H1 (cell line): ENCODE data around the gene DDAH2. TPM values are rescaled to one million over a fixed set of nuclear protein-coding genes. Genes with fewer than 3 reads are reported as not detected.

Experiments
- CTCF ChIA-PET: fragments of 300-600 bp; sonication (Branson Sonifier 250); formaldehyde crosslinking; loops from one replicate; lab custom pipeline; 2021; ENCODE audit not compliant: partially characterized antibody; lab: Charles Lee
- POLR2A ChIA-PET: fragments of 300-600 bp; sonication (Branson Sonifier 250); formaldehyde crosslinking; loops from one replicate; lab custom pipeline; 2021; ENCODE audit warnings: inconsistent platforms; ENCODE audit not compliant: partially characterized antibody; lab: Charles Lee
- DNase-seq, 2 experiments: peaks; one replicate each; pipeline versions ENCODE4 v3.0.0 to v3.0.0-alpha.2; 2010 to 2022; ENCODE audit warnings: low spot score in 2 of 2, low read depth in 1 of 2, mixed read lengths in 1 of 2
- FAIRE-seq: peaks from 2 replicates; lab custom pipeline; 2011; peaks lifted over from hg19 to GRCh38; lab: Jason Lieb, UNC
- H2AFZ ChIP-seq: 2 replicates; pipeline ENCODE4 v1.8.1; 2012; ENCODE audit warnings: low read length, inconsistent platforms
- H2AK5ac ChIP-seq: 2 replicates; pipeline ENCODE4 v1.6.1; 2013; ENCODE audit warnings: low read depth, low read length
- H2BK120ac ChIP-seq: replicated peaks from 2 replicates; pipeline ENCODE3; 2013; ENCODE audit warnings: low read depth, low read length, inconsistent platforms
- H2BK12ac ChIP-seq: 2 replicates; pipeline ENCODE4 v1.6.1; 2013; ENCODE audit warnings: low read depth, low read length
- H2BK15ac ChIP-seq: 2 replicates; pipeline ENCODE4 v1.6.1; 2013; ENCODE audit warnings: low read length
- H2BK20ac ChIP-seq: 2 replicates; pipeline ENCODE4 v1.6.1; 2013; ENCODE audit warnings: low read length
- H2BK5ac ChIP-seq: 2 replicates; pipeline ENCODE4 v1.6.1; 2013; ENCODE audit warnings: low read depth, low read length
- H3K14ac ChIP-seq: 2 replicates; pipeline ENCODE4 v1.6.1; 2013; ENCODE audit warnings: inconsistent platforms; ENCODE audit not compliant: insufficient read length
- H3K18ac ChIP-seq: 2 replicates; pipeline ENCODE4 v1.6.1; 2013; ENCODE audit warnings: low read length; ENCODE audit errors: extremely low read depth
- H3K23ac ChIP-seq: 2 replicates; pipeline ENCODE4 v1.6.1; 2013; ENCODE audit warnings: inconsistent platforms; ENCODE audit not compliant: insufficient read length
- H3K23me2 ChIP-seq: 2 replicates; pipeline ENCODE4 v1.6.1; 2013; ENCODE audit warnings: low read depth, low read length
- H3K27ac ChIP-seq: 2 replicates; pipeline ENCODE4 v1.6.1; 2011; ENCODE audit warnings: low read depth, low read length, inconsistent platforms
- H3K27me3 ChIP-seq, 4 experiments: replicated peaks in 1 of 4; 1 replicate in 1 of 4; 2 replicates in 3 of 4; pipeline versions ENCODE4 v1.6.1 to v1.8.1; 2011 to 2013; ENCODE audit warnings: low read length in 3 of 4, mild to moderate bottlenecking in 3 of 4, inconsistent platforms in 2 of 4, mixed read lengths in 2 of 4, moderate library complexity in 1 of 4; ENCODE audit not compliant: control insufficient read depth in 3 of 4, insufficient read depth in 3 of 4; ENCODE audit errors: extremely low read depth in 1 of 4
- H3K36me3 ChIP-seq, 4 experiments: 2 replicates each; pipeline versions ENCODE4 v1.6.1 to v1.8.1; 2011 to 2013; ENCODE audit warnings: mild to moderate bottlenecking in 4 of 4, low read length in 3 of 4, moderate library complexity in 2 of 4, control low read depth in 1 of 4, inconsistent platforms in 1 of 4; ENCODE audit not compliant: insufficient read depth in 4 of 4, control insufficient read depth in 2 of 4
- H3K4ac ChIP-seq: replicated peaks from 2 replicates; pipeline ENCODE3; 2013; ENCODE audit warnings: low read length, low read depth, mixed read lengths, inconsistent platforms; ENCODE audit not compliant: insufficient read length
- H3K4me1 ChIP-seq, 4 experiments: replicated peaks in 1 of 4; 1 replicate in 1 of 4; 2 replicates in 3 of 4; pipeline versions ENCODE4 v1.6.1 to v1.8.1; 2011 to 2013; ENCODE audit warnings: low read length in 3 of 4, inconsistent platforms in 2 of 4, mixed read lengths in 1 of 4; ENCODE audit not compliant: insufficient read depth in 4 of 4, control insufficient read depth in 3 of 4
- H3K4me2 ChIP-seq, 2 experiments: 2 replicates each; pipeline versions ENCODE4 v1.6.1 to v1.8.1; 2011 to 2013; ENCODE audit warnings: low read depth in 2 of 2, low read length in 2 of 2, control low read depth in 1 of 2, inconsistent platforms in 1 of 2, mild to moderate bottlenecking in 1 of 2; ENCODE audit not compliant: insufficient read depth in 1 of 2
- H3K4me3 ChIP-seq, 4 experiments: fragments of 200-600, 300-600 bp in 1 of 4; sonication (generic), shearing (Covaris generic), sonication (Bioruptor Twin) in 1 of 4; 2 replicates each; pipeline versions ENCODE4 v1.5.1 to v1.8.1; 2011 to 2016; ENCODE audit warnings: low read length in 4 of 4, low read depth in 3 of 4, control low read depth in 2 of 4, inconsistent platforms in 2 of 4, mild to moderate bottlenecking in 2 of 4, mixed read lengths in 1 of 4, moderate library complexity in 1 of 4; ENCODE audit not compliant: insufficient read depth in 2 of 4; ENCODE audit errors: extremely low read depth in 1 of 4
- H3K56ac ChIP-seq: replicated peaks from 2 replicates; pipeline ENCODE3; 2013; ENCODE audit warnings: low read depth, mild to moderate bottlenecking, mixed read lengths, low read length, inconsistent platforms; ENCODE audit not compliant: insufficient read length
- H3K79me1 ChIP-seq: 2 replicates; pipeline ENCODE4 v1.6.1; 2013; ENCODE audit warnings: low read depth, low read length, control low read depth
- H3K79me2 ChIP-seq, 2 experiments: 2 replicates each; pipeline versions ENCODE4 v1.6.1 to v1.8.1; 2012 to 2013; ENCODE audit warnings: low read length in 2 of 2, mild to moderate bottlenecking in 2 of 2, inconsistent platforms in 1 of 2; ENCODE audit not compliant: insufficient read depth in 2 of 2, control insufficient read depth in 1 of 2
- H3K9ac ChIP-seq, 4 experiments: replicated peaks in 1 of 4; 1 replicate in 1 of 4; 2 replicates in 3 of 4; pipeline versions ENCODE4 v1.6.1 to v1.8.1; 2011 to 2013; ENCODE audit warnings: low read depth in 3 of 4, low read length in 3 of 4, control low read depth in 2 of 4, mild to moderate bottlenecking in 2 of 4, moderate library complexity in 2 of 4, inconsistent platforms in 1 of 4; ENCODE audit errors: extremely low read depth in 1 of 4
- H3K9me3 ChIP-seq, 2 experiments: 2 replicates each; pipeline versions ENCODE4 v1.6.1 to v1.8.1; 2012 to 2013; ENCODE audit warnings: mild to moderate bottlenecking in 2 of 2, moderate library complexity in 2 of 2, control low read depth in 1 of 2, inconsistent platforms in 1 of 2, low read depth in 1 of 2, low read length in 1 of 2, mixed read lengths in 1 of 2; ENCODE audit not compliant: insufficient read depth in 2 of 2
- H4K20me1 ChIP-seq, 2 experiments: replicated peaks in 1 of 2; 2 replicates each; pipeline versions ENCODE3 to v1.8.1; 2011 to 2013; ENCODE audit warnings: inconsistent platforms in 2 of 2, low read length in 2 of 2, mild to moderate bottlenecking in 1 of 2; ENCODE audit not compliant: insufficient read depth in 2 of 2, control insufficient read depth in 1 of 2
- H4K5ac ChIP-seq: 2 replicates; pipeline ENCODE4 v1.6.1; 2013; ENCODE audit warnings: low read length, low read depth, mixed read lengths, inconsistent platforms; ENCODE audit not compliant: insufficient read length
- H4K8ac ChIP-seq: 2 replicates; pipeline ENCODE4 v1.8.0; 2013; ENCODE audit warnings: mild to moderate bottlenecking, moderate library complexity, low read length, inconsistent platforms; ENCODE audit not compliant: insufficient read depth; ENCODE audit errors: extremely low read depth
- H4K91ac ChIP-seq: replicated peaks from 2 replicates; pipeline ENCODE3; 2013; ENCODE audit warnings: low read length, mixed read lengths, inconsistent platforms; ENCODE audit not compliant: insufficient read length
- NRF1 ChIP-seq: IDR thresholded peaks from 2 replicates; pipeline ENCODE4 v1.6.1; 2011; ENCODE audit warnings: mild to moderate bottlenecking, low read depth, low read length, improper control_type of control experiment
- POLR2AphosphoS5 ChIP-seq: IDR thresholded peaks from 2 replicates; pipeline ENCODE4 v1.6.1; 2011; ENCODE audit warnings: low read depth, low read length
- SRF ChIP-seq: IDR thresholded peaks from 2 replicates; pipeline ENCODE4 v1.6.1; 2011; ENCODE audit warnings: mild to moderate bottlenecking, low read depth, low read length, moderate library complexity
- WGBS, 2 experiments: shearing (Covaris generic) in 1 of 2; methylation state at CpG; one replicate each; pipeline versions ENCODE4 v1.1.6 to v1.1.7; 2013 to 2015; ENCODE audit warnings: low lambda C conversion rate in 2 of 2, mixed read lengths in 2 of 2, inconsistent platforms in 1 of 2, low coverage in 1 of 2, missing lambda C conversion rate in 1 of 2; ENCODE audit not compliant: insufficient replicate concordance in 2 of 2, insufficient coverage in 1 of 2, insufficient read length in 1 of 2; ENCODE audit errors: extremely low coverage in 1 of 2, missing lambda C conversion rate in 1 of 2; 5-methylcytosine and 5-hydroxymethylcytosine counted together
- polyA plus RNA-seq, 7 experiments: library from polyadenylated mRNA; depleted of rRNA in 3 of 7; stranded (reverse) in 5 of 7; unstranded in 2 of 7; fragments of >200 nt in 5 of 7; fragments of 200-250 nt in 2 of 7; gene quantifications; 1 replicate in 5 of 7; 2 replicates in 1 of 7; 4 replicates in 1 of 7; pipeline versions ENCODE4 v1.2.1 to v1.2.3, GENCODE V29; 2011 to 2013; ENCODE audit warnings: missing spikeins in 2 of 7, mixed read lengths in 2 of 7
- total RNA-seq: library from RNA; stranded (reverse); fragmentation: NEBNext Ultra II Directional; extraction: Animal tissue kit (Norgen Biotek cat#: 25700); gene quantifications from 2 replicates; pipeline ENCODE4 v1.2.1, GENCODE V29; 2021

The DDAH2 gene
- total and polyA plus RNA-seq, 2 of the 8 experiments (the other 6 are each of a cell fraction or from before 2014, with no cell fraction given), result 53.3 to 73.5 TPM

DNA sequence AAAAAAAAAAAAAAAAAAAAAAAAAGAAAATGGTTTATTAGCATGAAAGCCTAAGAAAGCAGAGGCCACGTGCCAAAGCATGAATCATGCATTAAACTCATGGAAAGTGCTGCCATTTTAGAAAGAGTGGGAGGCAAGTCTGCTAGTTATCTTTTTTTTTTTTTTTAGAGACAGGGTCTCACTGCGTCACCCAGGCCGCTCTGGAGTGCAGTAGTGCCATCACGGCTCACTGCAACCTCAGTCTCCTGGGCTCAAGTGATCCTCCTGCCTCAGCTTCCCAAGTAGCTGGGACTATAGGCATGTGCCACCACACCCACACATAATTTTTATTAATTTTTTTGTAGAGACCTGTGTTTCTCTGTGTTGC is 42.9 kb upstream of the DDAH2 start:
- no peak overlapping the region for H3K4ac ChIP-seq
- H2AFZ ChIP-seq, result no peak overlapping the region
- H4K5ac ChIP-seq, result no peak overlapping the region
- H3K4me2 ChIP-seq, result no peak overlapping the region
- no peaks in the 10 kb centered on the region for H4K20me1 ChIP-seq
- H3K27ac ChIP-seq, result no peak overlapping the region
- no peaks in the 10 kb centered on the region for H3K27me3 ChIP-seq
- ChIA-PET POLR2A (interaction anchor here (1.0 to 10.7 kb wide), 2 partner anchors 16 to 133 kb away, joined by 4 to 85 read pairs; no protein-coding TSS in a partner anchor), CTCF (interaction anchor here (0.8 to 14.4 kb wide), 20 partner anchors 8 to 275 kb away, joined by 3 to 228 read pairs (median 4); partner anchors contain the start of genes APOM, DDAH2, HSPA1B and MPIG6B)
- H3K14ac ChIP-seq, result no peak overlapping the region
- no peak overlapping the region for H2BK12ac ChIP-seq
- no peak overlapping the region for H3K4me3 ChIP-seq
- no peaks in the 10 kb centered on the region for H3K23me2 ChIP-seq
- no peaks in the 10 kb centered on the region for H3K79me2 ChIP-seq
- no peak overlapping the region for H2BK20ac ChIP-seq
- H3K18ac ChIP-seq, result no peak overlapping the region
- peaks cover 0 to 4% (median 2%) of the 10 kb centered on the region in 4 experiments; a peak in 5 of 7 replicates for H3K4me1 ChIP-seq
- no peak overlapping the region for H4K91ac ChIP-seq
- H3K79me1 ChIP-seq, result no peaks in the 10 kb centered on the region
- FAIRE-seq (no peak), DNase-seq (no peak)
- no peak overlapping the region for H3K23ac ChIP-seq
- no peaks in the 10 kb centered on the region for H3K36me3 ChIP-seq
- H2BK15ac ChIP-seq, result no peak overlapping the region
- H2BK120ac ChIP-seq, result no peak overlapping the region
- H3K56ac ChIP-seq, result no peak overlapping the region
- WGBS, 2 experiments, result 95% methylated on average over 4 of the region's 4 CpGs; no CpG with 5 or more reads in 1 of the 2 experiments
- no peak overlapping the region for H3K9ac ChIP-seq
- H2AK5ac ChIP-seq, result no peak overlapping the region
- no peaks in the 10 kb centered on the region for H3K9me3 ChIP-seq
- H4K8ac ChIP-seq, result no peak overlapping the region
- H2BK5ac ChIP-seq, result no peak overlapping the region
- no peak for TF ChIP-seq SRF
- no peak for TF ChIP-seq NRF1
- TF ChIP-seq POLR2AphosphoS5, result no peak
